OCI-LY3 (cell line): ENCODE data around the gene PIK3C2G.

Experiments
- H2AFZ ChIP-seq: fragments of 200-600, 300-600 bp; shearing (Covaris generic); 2 replicates; pipeline ENCODE4 v1.6.0; 2014; ENCODE audit warnings: antibody characterized with exemption, low read depth, low read length
- H3K27ac ChIP-seq: fragments of 200-600, 300-600 bp; sonication (generic); 2 replicates; pipeline ENCODE4 v1.5.1; 2014; ENCODE audit warnings: mild to moderate bottlenecking, low read length, moderate library complexity, mixed read lengths
- H3K27me3 ChIP-seq: fragments of 200-600, 300-600 bp; sonication (generic); 2 replicates; pipeline ENCODE4 v1.6.1; 2014; ENCODE audit warnings: low read depth, low read length, mixed read lengths
- H3K36me3 ChIP-seq: fragments of 200-600, 300-600 bp; sonication (generic); replicated peaks from 2 replicates; pipeline ENCODE3; 2014; ENCODE audit warnings: low read depth, low read length, mixed read lengths
- H3K4me1 ChIP-seq: fragments of 300-600, 200-600 bp; sonication (generic); 2 replicates; pipeline ENCODE4 v1.6.1; 2014; ENCODE audit warnings: low read length, mixed read lengths
- H3K4me2 ChIP-seq: fragments of 200-600, 300-600 bp; sonication (generic); 2 replicates; pipeline ENCODE4 v1.6.1; 2014; ENCODE audit warnings: low read length, mixed read lengths
- H3K4me3 ChIP-seq: fragments of 300-600, 200-600 bp; sonication (generic); 2 replicates; pipeline ENCODE4 v1.5.1; 2014; ENCODE audit warnings: antibody characterized with exemption, mild to moderate bottlenecking, low read length, moderate library complexity
- H3K79me2 ChIP-seq: fragments of 300-600, 200-600 bp; shearing (Covaris generic); 2 replicates; pipeline ENCODE4 v1.6.1; 2014; ENCODE audit warnings: mild to moderate bottlenecking, low read length, mixed read lengths
- H3K9ac ChIP-seq: fragments of 300-600, 200-600 bp; shearing (Covaris generic); 2 replicates; pipeline ENCODE4 v1.6.0; 2014; ENCODE audit warnings: mild to moderate bottlenecking, low read length, moderate library complexity
- H3K9me3 ChIP-seq: fragments of 200-600, 300-600 bp; shearing (Covaris generic); 2 replicates; pipeline ENCODE4 v1.6.1; 2014; ENCODE audit warnings: low read length, mixed read lengths; ENCODE audit not compliant: insufficient read depth
- H4K20me1 ChIP-seq: fragments of 200-600, 300-600 bp; sonication (generic); 2 replicates; pipeline ENCODE4 v1.6.1; 2016; ENCODE audit warnings: low read length, mixed read lengths; ENCODE audit not compliant: insufficient read depth
- EZH2phosphoT487 ChIP-seq: fragments of 200-600 bp; shearing (Covaris generic); IDR thresholded peaks from 2 replicates; pipeline ENCODE4 v1.6.1; 2018; ENCODE audit warnings: antibody characterized with exemption, mixed run types, low read depth
- TF ChIP-seq, protein P1 (sequence below): fragments of 200-600, 300-600 bp; sonication (generic); IDR thresholded peaks from 2 replicates; pipeline ENCODE4 v1.5.1; 2014; ENCODE audit warnings: antibody characterized with exemption, low read length, low read depth

The PIK3C2G gene

DNA sequence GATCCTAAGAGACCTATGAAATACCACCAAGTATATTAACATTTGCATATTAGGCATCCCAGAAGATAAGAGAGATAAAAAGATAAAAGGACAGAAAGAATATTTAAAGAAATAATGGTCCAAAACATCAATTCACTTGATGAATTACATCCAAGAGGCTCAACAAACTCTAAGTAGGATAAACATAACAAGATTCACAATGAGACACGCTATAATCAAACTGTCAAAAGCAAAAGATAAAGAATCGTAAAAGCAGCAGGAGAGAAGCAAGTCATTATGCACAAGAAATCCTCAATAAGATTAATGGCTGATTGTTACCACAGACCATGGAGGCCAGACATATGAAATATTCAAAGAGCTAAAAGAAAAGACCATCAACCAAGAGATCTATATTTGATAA, 396.9 kb downstream of the PIK3C2G start:
- no peak overlapping the region for H3K27ac ChIP-seq
- H3K4me2 ChIP-seq, result no peak overlapping the region
- H3K4me3 ChIP-seq, result no peak overlapping the region
- no peaks in the 10 kb centered on the region for H3K79me2 ChIP-seq
- no peaks in the 10 kb centered on the region for H3K36me3 ChIP-seq
- no peak for TF ChIP-seq EZH2phosphoT487
- TF ChIP-seq, protein P1, sequence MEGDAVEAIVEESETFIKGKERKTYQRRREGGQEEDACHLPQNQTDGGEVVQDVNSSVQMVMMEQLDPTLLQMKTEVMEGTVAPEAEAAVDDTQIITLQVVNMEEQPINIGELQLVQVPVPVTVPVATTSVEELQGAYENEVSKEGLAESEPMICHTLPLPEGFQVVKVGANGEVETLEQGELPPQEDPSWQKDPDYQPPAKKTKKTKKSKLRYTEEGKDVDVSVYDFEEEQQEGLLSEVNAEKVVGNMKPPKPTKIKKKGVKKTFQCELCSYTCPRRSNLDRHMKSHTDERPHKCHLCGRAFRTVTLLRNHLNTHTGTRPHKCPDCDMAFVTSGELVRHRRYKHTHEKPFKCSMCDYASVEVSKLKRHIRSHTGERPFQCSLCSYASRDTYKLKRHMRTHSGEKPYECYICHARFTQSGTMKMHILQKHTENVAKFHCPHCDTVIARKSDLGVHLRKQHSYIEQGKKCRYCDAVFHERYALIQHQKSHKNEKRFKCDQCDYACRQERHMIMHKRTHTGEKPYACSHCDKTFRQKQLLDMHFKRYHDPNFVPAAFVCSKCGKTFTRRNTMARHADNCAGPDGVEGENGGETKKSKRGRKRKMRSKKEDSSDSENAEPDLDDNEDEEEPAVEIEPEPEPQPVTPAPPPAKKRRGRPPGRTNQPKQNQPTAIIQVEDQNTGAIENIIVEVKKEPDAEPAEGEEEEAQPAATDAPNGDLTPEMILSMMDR, result no peak
- no peak overlapping the region for H2AFZ ChIP-seq
- no peaks in the 10 kb centered on the region for H3K4me1 ChIP-seq
- H3K9me3 ChIP-seq, result 0 out of 2 replicates have a peak, but pooled peaks cover 5% of the 10 kb centered on the region
- H3K9ac ChIP-seq, result no peak overlapping the region
- H3K27me3 ChIP-seq, result no peaks in the 10 kb centered on the region
- no peaks in the 10 kb centered on the region for H4K20me1 ChIP-seq

DNA sequence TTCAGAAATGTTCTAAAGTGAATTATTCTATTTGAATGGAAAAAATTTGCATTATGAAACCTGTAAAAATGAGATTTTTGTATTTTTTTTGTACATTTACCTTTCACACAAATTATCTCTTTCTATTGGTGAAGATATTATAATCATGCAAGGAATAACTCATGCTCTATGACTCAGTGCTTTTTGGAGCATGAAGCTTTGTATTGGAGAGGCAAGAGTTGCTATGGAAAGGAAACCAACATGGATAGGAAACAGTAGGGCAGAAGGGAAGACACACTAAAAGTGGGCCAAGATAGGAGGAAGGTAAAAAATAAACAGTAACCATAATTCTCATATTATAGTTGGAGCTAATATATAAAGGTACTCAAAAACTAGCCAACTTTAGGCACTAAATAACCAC, 397.5 kb downstream of the PIK3C2G start:
- Histone ChIP-seq H3K36me3 (no peaks in the 10 kb centered on the region), H3K27ac (no peak overlapping the region), H3K79me2 (no peaks in the 10 kb centered on the region), H4K20me1 (no peaks in the 10 kb centered on the region), H3K9ac (no peak overlapping the region), H3K4me2 (no peak overlapping the region), H2AFZ (no peak overlapping the region), H3K9me3 (0 out of 2 replicates have a peak, but pooled peaks cover 5% of the 10 kb centered on the region), H3K4me1 (no peaks in the 10 kb centered on the region), H3K4me3 (no peak overlapping the region), H3K27me3 (no peaks in the 10 kb centered on the region)
- no peak for TF ChIP-seq EZH2phosphoT487
- TF ChIP-seq, protein P1, result no peak

DNA sequence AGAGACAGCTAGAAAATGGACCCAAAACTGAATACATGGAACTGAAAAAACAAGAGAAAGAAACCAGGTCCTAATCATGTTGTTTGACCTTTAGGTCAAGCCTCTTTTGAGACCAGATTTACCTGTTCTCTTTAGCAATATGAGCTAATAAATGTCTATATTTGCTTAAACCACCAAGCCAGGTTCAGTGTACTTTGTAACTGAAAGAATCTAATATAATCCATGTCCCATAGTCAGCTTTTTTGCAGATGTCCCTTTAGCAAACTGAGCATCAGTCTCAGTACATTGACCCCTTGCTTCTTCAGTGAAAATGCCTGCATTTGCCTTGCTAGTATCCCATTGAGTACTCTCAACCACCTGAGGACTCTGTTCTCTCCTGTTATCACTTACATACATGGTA, 414.8 kb downstream of the PIK3C2G start:
- Histone ChIP-seq H3K36me3 (no peaks in the 10 kb centered on the region), H3K9me3 (no peaks in the 10 kb centered on the region), H3K9ac (no peak overlapping the region), H3K27ac (no peak overlapping the region), H3K4me2 (no peak overlapping the region), H3K4me3 (no peak overlapping the region), H4K20me1 (no peaks in the 10 kb centered on the region), H3K4me1 (no peaks in the 10 kb centered on the region), H2AFZ (no peak overlapping the region), H3K79me2 (no peaks in the 10 kb centered on the region), H3K27me3 (no peaks in the 10 kb centered on the region)
- no peak for TF ChIP-seq EZH2phosphoT487
- TF ChIP-seq, protein P1, result no peak

DNA sequence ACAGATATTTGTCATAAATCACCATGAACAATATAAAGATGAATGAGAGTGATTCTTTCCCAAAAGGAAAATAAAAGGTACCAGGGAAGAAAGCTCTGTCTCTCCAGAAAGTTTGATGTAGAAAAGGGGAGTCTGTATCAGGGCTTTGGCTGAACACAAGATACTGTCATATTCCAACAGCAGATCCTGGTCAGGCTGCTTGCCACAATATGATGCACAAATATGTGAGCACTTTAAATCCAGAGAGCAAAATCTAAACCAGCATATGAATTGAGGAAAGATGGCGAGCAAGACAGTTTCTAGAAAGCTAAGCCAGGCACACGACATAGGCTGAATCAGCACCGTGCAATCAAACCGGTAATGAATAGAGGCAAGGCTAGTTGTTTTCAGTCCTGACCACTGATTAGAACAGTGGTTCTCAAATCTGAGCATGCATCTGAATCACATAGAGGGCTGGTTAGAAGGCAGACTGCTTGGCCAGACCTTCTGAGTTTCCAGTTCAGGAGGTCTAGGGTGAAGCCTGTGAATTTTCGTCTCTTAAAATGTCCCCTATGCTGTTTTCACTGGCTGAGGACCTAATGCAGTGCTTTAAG, 415.8 kb downstream of the PIK3C2G start:
- no peaks in the 10 kb centered on the region for H3K4me1 ChIP-seq

More for the DNA sequence above, 415.8 kb downstream of the PIK3C2G start:
- Histone ChIP-seq H3K36me3 (no peaks in the 10 kb centered on the region), H3K27me3 (no peaks in the 10 kb centered on the region), H3K9ac (no peak overlapping the region), H3K27ac (no peak overlapping the region), H3K79me2 (no peaks in the 10 kb centered on the region), H2AFZ (no peak overlapping the region), H3K4me3 (no peak overlapping the region), H4K20me1 (no peaks in the 10 kb centered on the region), H3K4me2 (no peak overlapping the region), H3K9me3 (no peaks in the 10 kb centered on the region)
- TF ChIP-seq, protein P1, result no peak
- TF ChIP-seq EZH2phosphoT487, result no peak
